Activated T-helper 2 cell treated with anti-CD3 and anti-CD28 coated beads, Interferon-gamma antibody, Interleukin-2, Interleukin-4, amounts not matched to agents 10 μg/mL and 5 μg/mL and 100 μg/mL, durations not matched to agents 14 hours and 24 hours and 36 hours (primary cell): ENCODE data around the gene PKDCC. TPM values are rescaled to one million over a fixed set of nuclear protein-coding genes. Genes with fewer than 3 reads are reported as not detected.
"Not testable (repeated sequence)": the region's sequence is repeated elsewhere in the genome, so short reads cannot be mapped to it uniquely, and the experiment has no call there.

ENCODE experiments used
- DNase-seq: peaks from one replicate; pipeline ENCODE4 v3.0.0; 2021; ENCODE audit warnings: low spot score
- H3K27ac Mint-ChIP-seq: one replicate; pipeline ENCODE4 v1.8.0; 2021; ENCODE audit warnings: mixed read lengths
- H3K27me3 Mint-ChIP-seq: one replicate; pipeline ENCODE4 v1.8.0; 2021; ENCODE audit warnings: low read depth, mixed read lengths
- H3K36me3 Mint-ChIP-seq: one replicate; pipeline ENCODE4 v1.8.0; 2021; ENCODE audit warnings: low read depth, mixed read lengths
- H3K4me1 Mint-ChIP-seq: one replicate; pipeline ENCODE4 v1.8.0; 2021; ENCODE audit warnings: low read depth, mixed read lengths
- H3K4me3 Mint-ChIP-seq: one replicate; pipeline ENCODE4 v1.8.0; 2021; ENCODE audit warnings: low read depth, mild to moderate bottlenecking, moderate library complexity, mixed read lengths
- H3K9me3 Mint-ChIP-seq: one replicate; pipeline ENCODE4 v1.8.0; 2021; ENCODE audit warnings: mixed read lengths
- intact Hi-C: fragments of 100-400 bp; cut with micrococcal nuclease; formaldehyde crosslinking; loops from one replicate; pipeline ENCODE4 v1.15.1; 2023
- total RNA-seq: library from RNA; stranded (reverse); gene quantifications from 2 replicates; pipeline ENCODE4 v1.2.3, GENCODE V29; 2022

Gene PKDCC
- total RNA-seq, 1 donor from 2014 or later: 0.11 TPM

- intact Hi-C loops: no loop called here
Measured at GRCh38 chr2:42055573-42056514, 8.0 kb downstream of the PKDCC start.

GRCh38 chr2:42057159-42057901, 9.5 kb downstream of the PKDCC start:
- Mint-ChIP-seq H3K36me3 (no peaks in the 10 kb centered on the region), H3K27me3 (peaks cover 3% of the 10 kb centered on the region), H3K27ac (no peak overlapping the region), H3K9me3 (no peaks in the 10 kb centered on the region), H3K4me1 (no peaks in the 10 kb centered on the region), H3K4me3 (no peak overlapping the region)
- intact Hi-C loops: no loop called here
- DNase-seq: no peak

More at GRCh38 chr2:42055573-42056514, 8.0 kb downstream of the PKDCC start:
- Mint-ChIP-seq H3K9me3 (no peaks in the 10 kb centered on the region), H3K27me3 (peaks cover 10% of the 10 kb centered on the region), H3K4me3 (no peak overlapping the region), H3K27ac (no peak overlapping the region), H3K36me3 (no peaks in the 10 kb centered on the region), H3K4me1 (no peaks in the 10 kb centered on the region)
- DNase-seq: no peak

GRCh38 chr2:42057902-42058450, 10.2 kb downstream of the PKDCC start:
- no peak for DNase-seq
- no peaks in the 10 kb centered on the region for H3K36me3 Mint-ChIP-seq
- H3K27me3 Mint-ChIP-seq: peaks cover 3% of the 10 kb centered on the region
- H3K4me3 Mint-ChIP-seq: no peak overlapping the region
- intact Hi-C loops: no loop called here
- no peak overlapping the region for H3K27ac Mint-ChIP-seq
- no peaks in the 10 kb centered on the region for H3K4me1 Mint-ChIP-seq
- no peaks in the 10 kb centered on the region for H3K9me3 Mint-ChIP-seq

- Mint-ChIP-seq H3K4me1 (no peaks in the 10 kb centered on the region), H3K27ac (no peak overlapping the region), H3K9me3 (no peaks in the 10 kb centered on the region), H3K27me3 (peaks cover 7% of the 10 kb centered on the region), H3K4me3 (no peak overlapping the region), H3K36me3 (no peaks in the 10 kb centered on the region)
- DNase-seq: no peak
- intact Hi-C loops: no loop called here
Measured at GRCh38 chr2:42059261-42059898, 11.6 kb downstream of the PKDCC start.

GRCh38 chr2:42060028-42060427, 12.2 kb downstream of the PKDCC start:
- H3K4me1 Mint-ChIP-seq: no peaks in the 10 kb centered on the region
- DNase-seq: no peak
- no peaks in the 10 kb centered on the region for H3K9me3 Mint-ChIP-seq
- intact Hi-C loops: no loop called here
- no peak overlapping the region for H3K27ac Mint-ChIP-seq
- no peak overlapping the region for H3K4me3 Mint-ChIP-seq
- H3K36me3 Mint-ChIP-seq: no peaks in the 10 kb centered on the region
- H3K27me3 Mint-ChIP-seq: peaks cover 7% of the 10 kb centered on the region

- Mint-ChIP-seq H3K36me3 (no peaks in the 10 kb centered on the region), H3K27me3 (peaks cover 5% of the 10 kb centered on the region), H3K9me3 (no peaks in the 10 kb centered on the region), H3K27ac (no peak overlapping the region), H3K4me3 (no peak overlapping the region), H3K4me1 (no peaks in the 10 kb centered on the region)
- DNase-seq: no peak
- intact Hi-C loops: no loop called here
Measured at GRCh38 chr2:42060718-42061619, 13.1 kb downstream of the PKDCC start.

GRCh38 chr2:42061839-42062238, 14.0 kb downstream of the PKDCC start:
- intact Hi-C loops: no loop called here
- no peaks in the 10 kb centered on the region for H3K4me1 Mint-ChIP-seq
- no peaks in the 10 kb centered on the region for H3K36me3 Mint-ChIP-seq
- H3K27me3 Mint-ChIP-seq: peaks cover 4% of the 10 kb centered on the region
- no peak overlapping the region for H3K27ac Mint-ChIP-seq
- no peaks in the 10 kb centered on the region for H3K9me3 Mint-ChIP-seq
- no peak overlapping the region for H3K4me3 Mint-ChIP-seq
- no peak for DNase-seq

GRCh38 chr2:42063431-42064171, 15.8 kb downstream of the PKDCC start:
- Mint-ChIP-seq H3K27ac (no peak overlapping the region), H3K4me1 (no peaks in the 10 kb centered on the region), H3K36me3 (no peaks in the 10 kb centered on the region), H3K9me3 (no peaks in the 10 kb centered on the region), H3K4me3 (no peak overlapping the region), H3K27me3 (peaks cover 12% of the 10 kb centered on the region)
- intact Hi-C loops: no loop called here
- DNase-seq: no peak

GRCh38 chr2:42064417-42064942, 16.7 kb downstream of the PKDCC start:
- no peaks in the 10 kb centered on the region for H3K36me3 Mint-ChIP-seq
- H3K9me3 Mint-ChIP-seq: no peaks in the 10 kb centered on the region
- H3K27me3 Mint-ChIP-seq: peaks cover 13% of the 10 kb centered on the region
- no peak overlapping the region for H3K4me3 Mint-ChIP-seq
- intact Hi-C loops: no loop called here
- H3K27ac Mint-ChIP-seq: no peak overlapping the region
- H3K4me1 Mint-ChIP-seq: no peaks in the 10 kb centered on the region
- no peak for DNase-seq

GRCh38 chr2:42065753-42066152, 17.9 kb downstream of the PKDCC start:
- H3K27me3 Mint-ChIP-seq: peaks cover 13% of the 10 kb centered on the region
- H3K36me3 Mint-ChIP-seq, H3K4me3 Mint-ChIP-seq, DNase-seq, intact Hi-C loops, H3K9me3 Mint-ChIP-seq, H3K27ac Mint-ChIP-seq, H3K4me1 Mint-ChIP-seq: not testable (repeated sequence)

- H3K27me3 Mint-ChIP-seq: peaks cover 13% of the 10 kb centered on the region
- H3K27ac Mint-ChIP-seq, H3K36me3 Mint-ChIP-seq, intact Hi-C loops, H3K4me3 Mint-ChIP-seq, H3K9me3 Mint-ChIP-seq, DNase-seq, H3K4me1 Mint-ChIP-seq: not testable (repeated sequence)
Measured at GRCh38 chr2:42067001-42067400, 19.2 kb downstream of the PKDCC start.
